ENCODE measurements around the gene THAP10.

The THAP10 gene

GRCh38 chr15:70917955-70918354, 25.7 kb upstream of the THAP10 start:
- DNase-seq: no peak
- no peaks in the 10 kb centered on the region for H3K36me3 ChIP-seq (ENCODE audit: control insufficient read depth, insufficient read depth, low read length)
- H3K27ac ChIP-seq (ENCODE audit: low read depth, low read length): no peak overlapping the region
- no peaks in the 10 kb centered on the region for H3K79me2 ChIP-seq (ENCODE audit: control insufficient read depth, insufficient read depth, low read length)
- no peak overlapping the region for H3K4me3 ChIP-seq (ENCODE audit: low read length)
- no peak overlapping the region for H3K4me2 ChIP-seq (ENCODE audit: low read length)
- no peak overlapping the region for H2BK120ac ChIP-seq (ENCODE audit: low read depth, low read length)
- H3K18ac ChIP-seq (ENCODE audit: low read length): no peak overlapping the region
- H3K23ac ChIP-seq (ENCODE audit: low read length): no peak overlapping the region
- WGBS (ENCODE audit: extremely low coverage, insufficient coverage, low lambda C conversion rate): no CpG with 5 or more reads among the region's 6 CpGs
- no peak overlapping the region for H3K4ac ChIP-seq (ENCODE audit: low read depth, low read length)
- H4K8ac ChIP-seq (ENCODE audit: low read depth, low read length): no peak overlapping the region
- no peak overlapping the region for H2BK5ac ChIP-seq (ENCODE audit: low read length)
- no peaks in the 10 kb centered on the region for H3K79me1 ChIP-seq (ENCODE audit: low read length)
- H2AK5ac ChIP-seq (ENCODE audit: low read length): no peak overlapping the region
- no peak overlapping the region for H3K56ac ChIP-seq (ENCODE audit: low read length)
- H3K27me3 ChIP-seq (ENCODE audit: insufficient read depth, low read length, poor library complexity): no peaks in the 10 kb centered on the region
- H3K9ac ChIP-seq (ENCODE audit: low read length): no peak overlapping the region
- no peak overlapping the region for H2BK15ac ChIP-seq (replicated peaks; ENCODE audit: low read depth)
- H3K4me1 ChIP-seq (ENCODE audit: control insufficient read depth, low read depth, low read length): no peaks in the 10 kb centered on the region
- no peak overlapping the region for H4K5ac ChIP-seq (ENCODE audit: low read length)

DNA sequence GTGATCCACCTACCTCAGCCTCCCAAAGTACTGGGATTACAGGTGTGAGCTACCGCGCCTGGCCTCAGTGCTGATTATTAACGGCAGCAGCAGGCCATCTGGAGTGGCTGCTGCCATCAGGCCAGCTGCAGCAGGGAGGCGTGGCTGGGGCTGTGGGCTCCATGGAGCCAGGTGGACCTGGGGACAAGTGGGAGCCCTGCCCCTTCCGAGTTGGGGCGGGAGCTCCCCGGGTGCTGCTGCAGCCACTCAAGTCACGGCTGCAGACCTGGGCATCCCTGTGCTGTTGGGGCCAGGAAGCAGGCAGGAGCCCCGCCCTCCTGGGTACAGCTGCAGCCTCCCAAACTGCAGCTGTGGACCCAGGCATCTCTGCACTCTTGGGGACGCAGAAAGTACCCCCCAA, 24.3 kb upstream of the THAP10 start:
- H3K9ac ChIP-seq (ENCODE audit: low read length): no peak overlapping the region
- no peak overlapping the region for H2BK120ac ChIP-seq (ENCODE audit: low read depth, low read length)
- no peak overlapping the region for H2BK15ac ChIP-seq (replicated peaks; ENCODE audit: low read depth)
- no peaks in the 10 kb centered on the region for H3K27me3 ChIP-seq (ENCODE audit: insufficient read depth, low read length, poor library complexity)
- H3K4me1 ChIP-seq (ENCODE audit: control insufficient read depth, low read depth, low read length): no peaks in the 10 kb centered on the region
- H3K4me2 ChIP-seq (ENCODE audit: low read length): no peak overlapping the region
- no peak overlapping the region for H3K18ac ChIP-seq (ENCODE audit: low read length)
- H4K5ac ChIP-seq (ENCODE audit: low read length): no peak overlapping the region
- no peaks in the 10 kb centered on the region for H3K79me2 ChIP-seq (ENCODE audit: control insufficient read depth, insufficient read depth, low read length)
- no peak overlapping the region for H3K56ac ChIP-seq (ENCODE audit: low read length)
- no peak overlapping the region for H4K8ac ChIP-seq (ENCODE audit: low read depth, low read length)
- DNase-seq: no peak
- H3K4ac ChIP-seq (ENCODE audit: low read depth, low read length): no peak overlapping the region
- no peaks in the 10 kb centered on the region for H3K36me3 ChIP-seq (ENCODE audit: control insufficient read depth, insufficient read depth, low read length)
- no peak overlapping the region for H3K27ac ChIP-seq (ENCODE audit: low read depth, low read length)
- no peak overlapping the region for H2AK5ac ChIP-seq (ENCODE audit: low read length)
- no peak overlapping the region for H2BK5ac ChIP-seq (ENCODE audit: low read length)
- no peak overlapping the region for H3K23ac ChIP-seq (ENCODE audit: low read length)
- WGBS (ENCODE audit: extremely low coverage, insufficient coverage, low lambda C conversion rate): no CpG with 5 or more reads among the region's 10 CpGs
- no peaks in the 10 kb centered on the region for H3K79me1 ChIP-seq (ENCODE audit: low read length)
- no peak overlapping the region for H3K4me3 ChIP-seq (ENCODE audit: low read length)

DNA sequence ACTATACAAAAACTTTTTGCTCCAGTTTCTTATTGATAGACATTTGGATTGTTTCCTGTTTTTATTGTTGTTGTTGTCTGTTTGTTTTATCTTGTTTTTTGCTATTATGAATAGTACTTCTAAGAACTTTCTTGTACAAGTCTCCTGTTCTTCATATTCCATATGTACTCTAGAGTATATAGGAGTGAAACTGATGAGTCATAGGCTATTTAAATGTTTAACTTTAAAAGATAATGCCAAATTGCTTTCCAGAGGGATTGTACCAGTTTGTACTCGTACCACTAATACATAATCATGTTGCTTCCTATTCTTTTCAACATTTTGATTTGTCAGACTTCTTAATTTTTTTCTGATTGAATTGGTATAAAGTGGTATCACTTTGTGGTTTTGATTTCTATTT, 20.0 kb upstream of the THAP10 start:
- no peak overlapping the region for H3K56ac ChIP-seq (ENCODE audit: low read length)
- H4K5ac ChIP-seq (ENCODE audit: low read length): no peak overlapping the region
- H2BK15ac ChIP-seq (replicated peaks; ENCODE audit: low read depth): no peak overlapping the region
- H4K8ac ChIP-seq (ENCODE audit: low read depth, low read length): no peak overlapping the region
- no CpG with 5 or more reads among the region's 1 CpG for WGBS (ENCODE audit: extremely low coverage, insufficient coverage, low lambda C conversion rate)
- no peak overlapping the region for H2AK5ac ChIP-seq (ENCODE audit: low read length)
- H3K4ac ChIP-seq (ENCODE audit: low read depth, low read length): no peak overlapping the region
- no peak overlapping the region for H3K9ac ChIP-seq (ENCODE audit: low read length)
- no peaks in the 10 kb centered on the region for H3K36me3 ChIP-seq (ENCODE audit: control insufficient read depth, insufficient read depth, low read length)
- H3K4me2 ChIP-seq (ENCODE audit: low read length): no peak overlapping the region
- H3K79me2 ChIP-seq (ENCODE audit: control insufficient read depth, insufficient read depth, low read length): no peaks in the 10 kb centered on the region
- H3K27me3 ChIP-seq (ENCODE audit: insufficient read depth, low read length, poor library complexity): no peaks in the 10 kb centered on the region
- H2BK120ac ChIP-seq (ENCODE audit: low read depth, low read length): no peak overlapping the region
- H3K79me1 ChIP-seq (ENCODE audit: low read length): no peaks in the 10 kb centered on the region
- no peaks in the 10 kb centered on the region for H3K4me1 ChIP-seq (ENCODE audit: control insufficient read depth, low read depth, low read length)
- no peak for DNase-seq
- H3K23ac ChIP-seq (ENCODE audit: low read length): no peak overlapping the region
- no peak overlapping the region for H3K18ac ChIP-seq (ENCODE audit: low read length)
- H3K4me3 ChIP-seq (ENCODE audit: low read length): no peak overlapping the region
- no peak overlapping the region for H3K27ac ChIP-seq (ENCODE audit: low read depth, low read length)
- no peak overlapping the region for H2BK5ac ChIP-seq (ENCODE audit: low read length)

- Histone ChIP-seq H2AK5ac (ENCODE audit: low read length) (no peak overlapping the region), H3K36me3 (ENCODE audit: control insufficient read depth, insufficient read depth, low read length) (no peaks in the 10 kb centered on the region), H3K4me3 (ENCODE audit: low read length) (no peak overlapping the region), H3K4ac (ENCODE audit: low read depth, low read length) (no peak overlapping the region), H3K18ac (ENCODE audit: low read length) (no peak overlapping the region), H3K79me1 (ENCODE audit: low read length) (no peaks in the 10 kb centered on the region), H4K8ac (ENCODE audit: low read depth, low read length) (no peak overlapping the region), H2BK120ac (ENCODE audit: low read depth, low read length) (no peak overlapping the region), H3K4me1 (ENCODE audit: control insufficient read depth, low read depth, low read length) (peaks cover 1% of the 10 kb centered on the region), H3K4me2 (ENCODE audit: low read length) (no peak overlapping the region), H2BK5ac (ENCODE audit: low read length) (no peak overlapping the region), H3K9ac (ENCODE audit: low read length) (no peak overlapping the region), H3K56ac (ENCODE audit: low read length) (no peak overlapping the region), H2BK15ac (replicated peaks; ENCODE audit: low read depth) (no peak overlapping the region), H3K27me3 (ENCODE audit: insufficient read depth, low read length, poor library complexity) (no peaks in the 10 kb centered on the region), H3K79me2 (ENCODE audit: control insufficient read depth, insufficient read depth, low read length) (no peaks in the 10 kb centered on the region), H3K27ac (ENCODE audit: low read depth, low read length) (no peak overlapping the region), H3K23ac (ENCODE audit: low read length) (no peak overlapping the region), H4K5ac (ENCODE audit: low read length) (no peak overlapping the region)
- DNase-seq: no peak
- WGBS (ENCODE audit: extremely low coverage, insufficient coverage, low lambda C conversion rate): no CpG with 5 or more reads among the region's 1 CpG
These were observed 18.7 kb upstream of the THAP10 start for GRCh38 chr15:70910958-70911357.

GRCh38 chr15:70907784-70908471, 15.7 kb upstream of the THAP10 start:
- no peak overlapping the region for H3K23ac ChIP-seq (ENCODE audit: low read length)

DNA sequence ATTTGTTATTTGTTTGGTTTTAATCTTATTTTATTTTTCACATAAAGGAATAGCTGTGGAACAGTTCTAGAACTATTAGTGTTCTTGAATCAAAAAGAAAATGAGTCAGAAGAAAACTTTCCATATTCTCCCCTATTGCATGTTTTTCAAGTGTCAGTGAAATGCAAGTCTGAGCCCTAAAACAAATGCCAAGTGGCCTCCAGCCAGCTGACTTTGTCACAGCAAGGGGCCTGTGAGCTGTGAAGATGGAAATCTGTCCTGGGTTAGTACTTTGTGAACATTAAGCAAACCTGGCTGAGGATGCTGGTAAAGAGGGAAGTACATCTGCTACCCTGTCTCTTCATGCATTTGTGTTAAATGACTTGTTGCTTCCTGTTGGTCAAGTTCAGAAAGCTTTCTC, 14.6 kb upstream of the THAP10 start:
- no peak overlapping the region for H2BK5ac ChIP-seq (ENCODE audit: low read length)
- H3K4me1 ChIP-seq (ENCODE audit: control insufficient read depth, low read depth, low read length): peaks cover 7% of the 10 kb centered on the region
- no peak overlapping the region for H2BK15ac ChIP-seq (replicated peaks; ENCODE audit: low read depth)
- H3K4ac ChIP-seq (ENCODE audit: low read depth, low read length): no peak overlapping the region
- H3K18ac ChIP-seq (ENCODE audit: low read length): no peak overlapping the region
- no peak overlapping the region for H3K9ac ChIP-seq (ENCODE audit: low read length)
- H3K23ac ChIP-seq (ENCODE audit: low read length): no peak overlapping the region
- no peak overlapping the region for H3K4me3 ChIP-seq (ENCODE audit: low read length)
- no peak overlapping the region for H4K8ac ChIP-seq (ENCODE audit: low read depth, low read length)
- no peak overlapping the region for H3K27ac ChIP-seq (ENCODE audit: low read depth, low read length)
- H4K5ac ChIP-seq (ENCODE audit: low read length): no peak overlapping the region
- no peaks in the 10 kb centered on the region for H3K36me3 ChIP-seq (ENCODE audit: control insufficient read depth, insufficient read depth, low read length)
- peak; percentile 53 for DNase-seq
- H3K79me1 ChIP-seq (ENCODE audit: low read length): no peaks in the 10 kb centered on the region
- no peaks in the 10 kb centered on the region for H3K79me2 ChIP-seq (ENCODE audit: control insufficient read depth, insufficient read depth, low read length)
- H2BK120ac ChIP-seq (ENCODE audit: low read depth, low read length): no peak overlapping the region
- H2AK5ac ChIP-seq (ENCODE audit: low read length): no peak overlapping the region
- H3K4me2 ChIP-seq (ENCODE audit: low read length): no peak overlapping the region
- H3K27me3 ChIP-seq (ENCODE audit: insufficient read depth, low read length, poor library complexity): no peaks in the 10 kb centered on the region
- H3K56ac ChIP-seq (ENCODE audit: low read length): no peak overlapping the region

More at GRCh38 chr15:70907784-70908471, 15.7 kb upstream of the THAP10 start:
- Histone ChIP-seq H2AK5ac (ENCODE audit: low read length) (no peak overlapping the region), H3K4me1 (ENCODE audit: control insufficient read depth, low read depth, low read length) (peaks cover 1% of the 10 kb centered on the region), H3K79me2 (ENCODE audit: control insufficient read depth, insufficient read depth, low read length) (no peaks in the 10 kb centered on the region), H3K56ac (ENCODE audit: low read length) (no peak overlapping the region), H2BK15ac (replicated peaks; ENCODE audit: low read depth) (no peak overlapping the region), H3K4me3 (ENCODE audit: low read length) (no peak overlapping the region), H3K27ac (ENCODE audit: low read depth, low read length) (no peak overlapping the region), H3K4me2 (ENCODE audit: low read length) (no peak overlapping the region), H3K36me3 (ENCODE audit: control insufficient read depth, insufficient read depth, low read length) (no peaks in the 10 kb centered on the region), H3K9ac (ENCODE audit: low read length) (no peak overlapping the region), H2BK120ac (ENCODE audit: low read depth, low read length) (no peak overlapping the region), H2BK5ac (ENCODE audit: low read length) (no peak overlapping the region), H3K27me3 (ENCODE audit: insufficient read depth, low read length, poor library complexity) (no peaks in the 10 kb centered on the region), H3K18ac (ENCODE audit: low read length) (no peak overlapping the region), H3K79me1 (ENCODE audit: low read length) (no peaks in the 10 kb centered on the region), H3K4ac (ENCODE audit: low read depth, low read length) (no peak overlapping the region), H4K8ac (ENCODE audit: low read depth, low read length) (no peak overlapping the region), H4K5ac (ENCODE audit: low read length) (no peak overlapping the region)
- no CpG with 5 or more reads among the region's 5 CpGs for WGBS (ENCODE audit: extremely low coverage, insufficient coverage, low lambda C conversion rate)
- DNase-seq: no peak
